GM18951 (cell line): Measurements from ENCODE around the gene CDH6.

Experiments used
- POLR2A ChIP-seq: IDR thresholded peaks from 4 replicates; pipeline ENCODE4 v1.6.1; 2011; ENCODE audit warnings: mild to moderate bottlenecking; ENCODE audit not compliant: insufficient read length, insufficient read depth; ENCODE audit errors: extremely low read depth
- in situ Hi-C: fragments of 300-500 bp; cut with MboI; formaldehyde crosslinking; loops from one replicate; pipeline ENCODE4 v1.12.0; 2022; ENCODE audit warnings: low sequenced_read_pairs, mixed read lengths, inconsistent platforms; ENCODE audit not compliant: unreplicated experiment

Gene CDH6

GRCh38 chr5:31214229-31214628 lies 20.7 kb downstream of the CDH6 start:
- TF ChIP-seq POLR2A, result no peak
- in situ Hi-C loops, result no loop called here

- in situ Hi-C loops, result no loop called here
These were observed 21.8 kb downstream of the CDH6 start for GRCh38 chr5:31215236-31215635.

GRCh38 chr5:31217446-31217845 lies 24.0 kb downstream of the CDH6 start:
- TF ChIP-seq POLR2A, result no peak
- in situ Hi-C loops, result no loop called here

More at GRCh38 chr5:31215236-31215635, 21.8 kb downstream of the CDH6 start:
- no peak for TF ChIP-seq POLR2A

GRCh38 chr5:31218978-31219377 lies 25.5 kb downstream of the CDH6 start:
- no peak for TF ChIP-seq POLR2A
- in situ Hi-C loops, result no loop called here

- TF ChIP-seq POLR2A, result no peak
- in situ Hi-C loops, result no loop called here
These were observed 27.5 kb downstream of the CDH6 start for GRCh38 chr5:31221001-31221400.

- no peak for TF ChIP-seq POLR2A
- in situ Hi-C loops, result no loop called here
These were observed 31.6 kb downstream of the CDH6 start for GRCh38 chr5:31225118-31225517.

GRCh38 chr5:31225613-31226012 lies 32.1 kb downstream of the CDH6 start:
- TF ChIP-seq POLR2A, result no peak
- in situ Hi-C loops, result no loop called here

GRCh38 chr5:31226651-31227050 lies 33.2 kb downstream of the CDH6 start:
- in situ Hi-C loops, result no loop called here
- TF ChIP-seq POLR2A, result no peak

GRCh38 chr5:31229266-31229665 lies 35.8 kb downstream of the CDH6 start:
- in situ Hi-C loops, result no loop called here
- no peak for TF ChIP-seq POLR2A

GRCh38 chr5:31231177-31231838 lies 37.8 kb downstream of the CDH6 start:
- TF ChIP-seq POLR2A, result no peak
- in situ Hi-C loops, result no loop called here

GRCh38 chr5:31232273-31232888 lies 38.9 kb downstream of the CDH6 start:
- in situ Hi-C loops, result no loop called here

GRCh38 chr5:31235381-31235780 lies 41.9 kb downstream of the CDH6 start:
- in situ Hi-C loops, result no loop called here
- no peak for TF ChIP-seq POLR2A

More at GRCh38 chr5:31232273-31232888, 38.9 kb downstream of the CDH6 start:
- TF ChIP-seq POLR2A, result no peak

- in situ Hi-C loops, result no loop called here
These were observed 42.9 kb downstream of the CDH6 start for GRCh38 chr5:31236339-31236738.

GRCh38 chr5:31237174-31237573 lies 43.7 kb downstream of the CDH6 start:
- TF ChIP-seq POLR2A, result no peak
- in situ Hi-C loops, result no loop called here

More at GRCh38 chr5:31236339-31236738, 42.9 kb downstream of the CDH6 start:
- TF ChIP-seq POLR2A, result no peak
